ENCODE measurements around the gene SYNJ1.

GRCh38 chr21:32776743-32777142 lies 48.9 kb upstream of the SYNJ1 start:
- TF ChIP-seq CTCF (conservative IDR thresholded peaks at IDR 0.05; ENCODE audit: low read depth in 2 of 2) (no peak), REST (IDR thresholded peaks at IDR 0.05; ENCODE audit: unreplicated experiment) (no peak), ZNF331 (CRISPR knock-in tag; IDR thresholded peaks at IDR 0.05; ENCODE audit: low read depth) (no peak), POLR2AphosphoS5 (IDR thresholded peaks at IDR 0.05; ENCODE audit: low read depth) (no peak), EZH2 (IDR thresholded peaks at IDR 0.05; ENCODE audit: low read depth, unreplicated experiment) (no peak), ETS1 (IDR thresholded peaks at IDR 0.05) (no peak), CREB1 (CRISPR knock-in tag; IDR thresholded peaks at IDR 0.05; ENCODE audit: low read depth) (no peak), EZH2phosphoT487 (IDR thresholded peaks at IDR 0.05; ENCODE audit: unreplicated experiment) (no peak)
